Activated CD8-positive, alpha-beta memory T cell treated with anti-CD3 and anti-CD28 coated beads, Interleukin-2, amount 50 U/mL, for 1 hour (primary cell): ENCODE data around the gene PLD2.
"Not testable (repeated sequence)": the region's sequence is repeated elsewhere in the genome, so short reads cannot be mapped to it uniquely, and the experiment has no call there.

Experiments used
- DNase-seq: peaks from one replicate; pipeline ENCODE4 v3.0.0-alpha.2; 2020; ENCODE audit errors: extremely low read depth

Gene PLD2

GRCh38 chr17:4789701-4789950 is 17.3 kb upstream of the PLD2 start:
- no peak for DNase-seq

- peak; percentile 57 for DNase-seq
Observed at GRCh38 chr17:4789951-4790704, 16.8 kb upstream of the PLD2 start.

- DNase-seq, result no peak
Observed at GRCh38 chr17:4790705-4791088, 16.3 kb upstream of the PLD2 start.

GRCh38 chr17:4795168-4795567 is 11.8 kb upstream of the PLD2 start:
- no peak for DNase-seq

GRCh38 chr17:4796552-4796920 is 10.4 kb upstream of the PLD2 start:
- DNase-seq, result no peak

- DNase-seq, result no peak
Observed at GRCh38 chr17:4800462-4801196, 6.3 kb upstream of the PLD2 start.

- no peak for DNase-seq
Observed at GRCh38 chr17:4802228-4802627, 4.7 kb upstream of the PLD2 start, which contains the start of gene C17orf114. Gene C17orf114 (minus strand): TSS chr17:4802328.

GRCh38 chr17:4806456-4806776 is 536 bp upstream of the PLD2 start:
- DNase-seq, result no peak

GRCh38 chr17:4807605-4808377 is 839 bp downstream of the PLD2 start:
- no peak for DNase-seq

- no peak for DNase-seq
Observed at GRCh38 chr17:4808378-4808767, 1.4 kb downstream of the PLD2 start.

GRCh38 chr17:4810696-4811290 is 3.8 kb downstream of the PLD2 start:
- DNase-seq, result no peak

- DNase-seq, result no peak
Observed at GRCh38 chr17:4811471-4811870, 4.5 kb downstream of the PLD2 start.

GRCh38 chr17:4812690-4813089 is 5.7 kb downstream of the PLD2 start:
- no peak for DNase-seq

- DNase-seq, result no peak
Observed at GRCh38 chr17:4815043-4815675, 8.2 kb downstream of the PLD2 start.

GRCh38 chr17:4816826-4817225 is 9.9 kb downstream of the PLD2 start:
- no peak for DNase-seq

GRCh38 chr17:4818276-4818675 is 11.3 kb downstream of the PLD2 start:
- no peak for DNase-seq

GRCh38 chr17:4822835-4823234 is 15.9 kb downstream of the PLD2 start:
- no peak for DNase-seq

GRCh38 chr17:4823373-4824089 is 16.6 kb downstream of the PLD2 start:
- no peak for DNase-seq

GRCh38 chr17:4827399-4827798 is 20.4 kb downstream of the PLD2 start:
- DNase-seq, result no peak

GRCh38 chr17:4832829-4833177 is 25.9 kb downstream of the PLD2 start:
- DNase-seq, result not testable (repeated sequence)

GRCh38 chr17:4833178-4833940 is 26.4 kb downstream of the PLD2 start, which contains the start of gene MINK1:
Gene MINK1 (plus strand): TSS chr17:4833340. CDS start chr17:4833584, 244 bp downstream.
- peak; percentile 50 for DNase-seq
